GM12878 (cell line): ENCODE data around the gene EPAS1. TPM values are rescaled to one million over a fixed set of nuclear protein-coding genes. Genes with fewer than 3 reads are reported as not detected.

ENCODE experiments used
- ATAC-seq: fragments of 200-7000 bp; cut with Tn5 transposase; 3 replicates; pipeline ENCODE4 v1.9.1; 2020; ENCODE audit warnings: mild to moderate bottlenecking, moderate library complexity
- BruUV-seq: library from RNA; stranded (reverse); fragments of 400-500 nt; replicated peaks from 2 replicates; lab custom pipeline; 2021; lab: Mats Ljungman, UMichigan
- CTCF ChIA-PET: fragments of 300-600 bp; sonication (Branson Sonifier 250); formaldehyde crosslinking; extraction: SDS; loops from one replicate; lab custom pipeline; 2021; ENCODE audit warnings: inconsistent platforms; lab: Yijun Ruan, JAX
- POLR2A ChIA-PET: fragments of 350-600 bp; formaldehyde crosslinking; extraction: SDS; loops from one replicate; lab custom pipeline; 2021; ENCODE audit warnings: inconsistent platforms; lab: Charles Lee
- RAD21 ChIA-PET: fragments of 300-600 bp; sonication (Branson Sonifier 250); formaldehyde crosslinking; loops from one replicate; lab custom pipeline; 2023; ENCODE audit warnings: antibody characterized with exemption; ENCODE audit not compliant: unreplicated experiment; lab: Charles Lee
- SMC1A ChIA-PET: fragments of 300-600 bp; sonication (Branson Sonifier 250); formaldehyde crosslinking; loops from one replicate; lab custom pipeline; 2023; ENCODE audit not compliant: unreplicated experiment, uncharacterized antibody; lab: Charles Lee
- DNase-seq: peaks from one replicate; pipeline ENCODE4 v3.0.0-alpha.2; 2011; ENCODE audit warnings: low read depth, low spot score
- FAIRE-seq: peaks from 3 replicates; lab custom pipeline; 2011; peaks lifted over from hg19 to GRCh38; lab: Jason Lieb, UNC
- H2AFZ ChIP-seq: 2 replicates; pipeline ENCODE4 v1.6.0; 2011; ENCODE audit warnings: low read depth, low read length, control low read depth; ENCODE audit not compliant: control insufficient read depth
- H3K27ac ChIP-seq: 2 replicates; pipeline ENCODE4 v1.5.1; 2011; ENCODE audit warnings: control low read depth; ENCODE audit not compliant: control insufficient read depth, insufficient read depth
- H3K27me3 ChIP-seq, 2 experiments: replicated peaks in 1 of 2; 2 replicates each; pipeline versions ENCODE4 v1.6.0 to v1.6.1; 2011; ENCODE audit warnings: low read length in 1 of 2; ENCODE audit not compliant: control insufficient read depth in 2 of 2, insufficient read depth in 2 of 2
- H3K36me3 ChIP-seq, 2 experiments: 2 replicates each; pipeline ENCODE4 v1.5.1; 2011; ENCODE audit warnings: low read length in 1 of 2; ENCODE audit not compliant: control insufficient read depth in 2 of 2, insufficient read depth in 2 of 2
- H3K4me1 ChIP-seq: 2 replicates; pipeline ENCODE4 v1.6.1; 2011; ENCODE audit warnings: mild to moderate bottlenecking, low read length, moderate library complexity, mixed read lengths; ENCODE audit not compliant: control insufficient read depth, insufficient read depth
- H3K4me2 ChIP-seq: 2 replicates; pipeline ENCODE4 v1.6.0; 2011; ENCODE audit warnings: control low read depth; ENCODE audit not compliant: control insufficient read depth, insufficient read depth
- H3K4me3 ChIP-seq: fragments of 200-600 bp; sonication (generic); 2 replicates; pipeline ENCODE4 v1.5.1; 2016
- H3K79me2 ChIP-seq: 2 replicates; pipeline ENCODE4 v1.6.0; 2011; ENCODE audit warnings: low read length; ENCODE audit not compliant: control insufficient read depth, insufficient read depth
- H3K9ac ChIP-seq: 2 replicates; pipeline ENCODE4 v1.8.0; 2011; ENCODE audit warnings: low read length, control low read depth, mixed read lengths; ENCODE audit not compliant: control insufficient read depth, insufficient read depth
- H3K9me3 ChIP-seq: replicated peaks from 3 replicates; pipeline ENCODE4 v1.5.1; 2011; ENCODE audit warnings: mild to moderate bottlenecking, low read length; ENCODE audit not compliant: control insufficient read depth, insufficient read depth
- H4K20me1 ChIP-seq: 2 replicates; pipeline ENCODE4 v1.6.0; 2011; ENCODE audit not compliant: control insufficient read depth, insufficient read depth
- CHD2 ChIP-seq: IDR thresholded peaks from 2 replicates; pipeline ENCODE4 v1.6.1; 2011; ENCODE audit warnings: low read depth, low read length, improper control_type of control experiment, borderline replicate concordance
- ESRRA ChIP-seq: IDR thresholded peaks from 2 replicates; pipeline ENCODE4 v1.6.1; 2012; ENCODE audit warnings: mild to moderate bottlenecking, low read length, improper control_type of control experiment
- GABPA ChIP-seq: IDR thresholded peaks from 2 replicates; pipeline ENCODE4 v1.6.1; 2014; ENCODE audit warnings: antibody characterized with exemption, low read depth, mild to moderate bottlenecking, inconsistent platforms
- MTA2 ChIP-seq: fragments of 450-650 bp; IDR thresholded peaks from 2 replicates; pipeline ENCODE4 v1.6.1; 2016; ENCODE audit warnings: low read depth, mild to moderate bottlenecking, moderate library complexity
- MYB ChIP-seq: fragments of 150-350 bp; IDR thresholded peaks from 2 replicates; pipeline ENCODE4 v1.6.1; 2014; ENCODE audit warnings: mild to moderate bottlenecking, low read depth, low read length, borderline replicate concordance
- NBN ChIP-seq: fragments of 450-650 bp; IDR thresholded peaks from 2 replicates; pipeline ENCODE4 v1.6.1; 2016
- NR2C2 ChIP-seq: IDR thresholded peaks from 2 replicates; pipeline ENCODE4 v1.6.1; 2011; ENCODE audit warnings: borderline replicate concordance, low read depth; ENCODE audit not compliant: control insufficient read depth, insufficient read length
- POLR2A ChIP-seq: IDR thresholded peaks from 2 replicates; pipeline ENCODE4 v1.6.1; 2011; ENCODE audit warnings: low read depth, mild to moderate bottlenecking, low read length
- RBBP5 ChIP-seq: fragments of 200-600 bp; sonication (generic); conservative IDR thresholded peaks from 2 replicates; pipeline ENCODE4 v1.6.1; 2016
- RCOR1 ChIP-seq: conservative IDR thresholded peaks from 2 replicates; pipeline ENCODE4 v1.6.1; 2012; ENCODE audit warnings: low read depth, low read length, improper control_type of control experiment
- RFX5 ChIP-seq: IDR thresholded peaks from 2 replicates; pipeline ENCODE4 v1.6.1; 2011; ENCODE audit warnings: low read depth, low read length, improper control_type of control experiment
- SMAD1 ChIP-seq: fragments of 450-650 bp; IDR thresholded peaks from 2 replicates; pipeline ENCODE4 v1.6.1; 2018; ENCODE audit warnings: mild to moderate bottlenecking, low read depth; ENCODE audit not compliant: partially characterized antibody
- SP1 ChIP-seq: IDR thresholded peaks from one replicate; pipeline ENCODE4 v1.6.1; 2011; ENCODE audit warnings: low read depth, low read length
- SREBF1 ChIP-seq: IDR thresholded peaks from 2 replicates; pipeline ENCODE4 v1.6.1; 2012; ENCODE audit warnings: mild to moderate bottlenecking, low read length
- TCF3 ChIP-seq: IDR thresholded peaks from 2 replicates; pipeline ENCODE4 v1.6.1; 2012; ENCODE audit warnings: low read depth, mild to moderate bottlenecking, low read length, borderline replicate concordance; ENCODE audit not compliant: insufficient read depth
- ZSCAN29 ChIP-seq: fragments of 450-650 bp; IDR thresholded peaks from 2 replicates; pipeline ENCODE4 v1.6.1; 2017; ENCODE audit warnings: mild to moderate bottlenecking, moderate library complexity
- WGBS: methylation state at CpG from one replicate; pipeline ENCODE4 v1.1.6; 2016; ENCODE audit warnings: low lambda C conversion rate; ENCODE audit not compliant: insufficient replicate concordance, insufficient coverage; ENCODE audit errors: missing lambda C conversion rate; 5-methylcytosine and 5-hydroxymethylcytosine counted together
- in situ Hi-C: fragments of 300-500 bp; cut with MboI; formaldehyde crosslinking; loops from 9 replicates; pipeline ENCODE4 v1.14.3; 2018; ENCODE audit warnings: mixed read lengths
- intact Hi-C: fragments of 100-400 bp; cut with micrococcal nuclease; formaldehyde crosslinking; loops from one replicate; pipeline ENCODE4 v1.14.2; 2022; ENCODE audit not compliant: unreplicated experiment
- polyA plus RNA-seq, 11 experiments: library from polyadenylated mRNA; depleted of rRNA in 4 of 11; unstranded in 6 of 11; stranded (reverse) in 5 of 11; fragments of >200 nt; fragmentation: Nextera tagmentation in 4 of 11; fragmentation: Illumina TruSeq in 1 of 11; extraction: Ambion mirVana in 4 of 11; extraction: Trizol in 1 of 11; gene quantifications; 1 replicate in 1 of 11; 2 replicates in 10 of 11; pipeline versions ENCODE4 v1.2.1 to v1.2.3, GENCODE V29; 2011 to 2016; ENCODE audit warnings: inconsistent platforms in 2 of 11, missing spikeins in 2 of 11, low read depth in 1 of 11
- total RNA-seq, 4 experiments: library from RNA; depleted of rRNA in 3 of 4; stranded (reverse); fragments of >200 nt in 3 of 4; fragmentation: Illumina TruSeq in 1 of 4; extraction: Trizol in 1 of 4; gene quantifications; 2 replicates each; pipeline versions ENCODE4 v1.2.1 to v1.2.3, GENCODE V29; 2013 to 2021
- TF ChIP-seq, protein P1 (sequence below): fragments of 450-650 bp; IDR thresholded peaks from 2 replicates; pipeline ENCODE4 v1.6.1; 2018; ENCODE audit warnings: borderline replicate concordance, mild to moderate bottlenecking; ENCODE audit not compliant: partially characterized antibody
- TF ChIP-seq, protein P2 (sequence below): IDR thresholded peaks from 2 replicates; pipeline ENCODE4 v1.6.1; 2011; ENCODE audit warnings: low read depth, low read length, improper control_type of control experiment, borderline replicate concordance
- TF ChIP-seq, protein P3 (sequence below): fragments of 450-650 bp; IDR thresholded peaks from 2 replicates; pipeline ENCODE4 v1.6.1; 2017; ENCODE audit warnings: antibody characterized with exemption, mild to moderate bottlenecking, moderate library complexity
- TF ChIP-seq, protein P4 (sequence below): IDR thresholded peaks from 2 replicates; pipeline ENCODE4 v1.6.1; 2012; ENCODE audit warnings: low read length, inconsistent platforms

The EPAS1 gene
- total and polyA plus RNA-seq, 10 of the 15 experiments (the other 5 are each of a cell fraction or from before 2014, with no cell fraction given): 0.11 to 22.0 (median 1.3) TPM; not detected in 1

DNA sequence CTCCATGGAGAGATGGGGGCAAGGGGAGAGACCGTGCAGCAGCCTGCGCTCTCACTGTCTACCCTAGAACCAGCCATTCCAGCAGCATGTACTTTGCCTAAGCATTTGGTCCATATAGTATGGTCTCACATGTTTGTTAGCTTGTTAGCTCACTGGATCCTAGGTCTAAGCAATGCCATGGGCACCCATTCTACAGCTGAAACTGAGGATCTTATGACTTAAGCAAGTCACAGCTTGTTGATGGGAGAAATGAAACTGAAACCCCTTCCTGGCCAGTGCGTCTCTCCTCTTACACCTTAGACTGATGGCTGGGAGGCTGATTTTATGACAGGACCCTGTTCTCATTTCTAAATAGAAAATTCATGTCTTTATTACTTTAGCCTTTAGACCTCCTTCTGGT, 90.1 kb downstream of the EPAS1 start:
- no peaks in the 10 kb centered on the region for H3K9me3 ChIP-seq
- no peaks in the 10 kb centered on the region for H3K4me1 ChIP-seq
- H3K4me2 ChIP-seq: no peak overlapping the region
- H3K9ac ChIP-seq: no peak overlapping the region
- ChIA-PET RAD21 (no interaction called here), POLR2A (no interaction called here), SMC1A (interaction anchor here (0.6 kb wide), 1 partner anchor 188 kb away, joined by 3 read pairs; no protein-coding TSS in a partner anchor), CTCF (interaction anchor here (2.1 kb wide), 1 partner anchor 26 kb away, joined by 4 read pairs; no protein-coding TSS in a partner anchor)
- no peaks in the 10 kb centered on the region for H3K79me2 ChIP-seq
- FAIRE-seq: no peak
- no peak for DNase-seq
- no peaks in the 10 kb centered on the region for H3K36me3 ChIP-seq
- 48% methylated on average over 3 of the region's 3 CpGs for WGBS
- H2AFZ ChIP-seq: no peak overlapping the region
- no peaks in the 10 kb centered on the region for H4K20me1 ChIP-seq
- no peak overlapping the region for H3K27ac ChIP-seq
- TF ChIP-seq, protein P1, sequence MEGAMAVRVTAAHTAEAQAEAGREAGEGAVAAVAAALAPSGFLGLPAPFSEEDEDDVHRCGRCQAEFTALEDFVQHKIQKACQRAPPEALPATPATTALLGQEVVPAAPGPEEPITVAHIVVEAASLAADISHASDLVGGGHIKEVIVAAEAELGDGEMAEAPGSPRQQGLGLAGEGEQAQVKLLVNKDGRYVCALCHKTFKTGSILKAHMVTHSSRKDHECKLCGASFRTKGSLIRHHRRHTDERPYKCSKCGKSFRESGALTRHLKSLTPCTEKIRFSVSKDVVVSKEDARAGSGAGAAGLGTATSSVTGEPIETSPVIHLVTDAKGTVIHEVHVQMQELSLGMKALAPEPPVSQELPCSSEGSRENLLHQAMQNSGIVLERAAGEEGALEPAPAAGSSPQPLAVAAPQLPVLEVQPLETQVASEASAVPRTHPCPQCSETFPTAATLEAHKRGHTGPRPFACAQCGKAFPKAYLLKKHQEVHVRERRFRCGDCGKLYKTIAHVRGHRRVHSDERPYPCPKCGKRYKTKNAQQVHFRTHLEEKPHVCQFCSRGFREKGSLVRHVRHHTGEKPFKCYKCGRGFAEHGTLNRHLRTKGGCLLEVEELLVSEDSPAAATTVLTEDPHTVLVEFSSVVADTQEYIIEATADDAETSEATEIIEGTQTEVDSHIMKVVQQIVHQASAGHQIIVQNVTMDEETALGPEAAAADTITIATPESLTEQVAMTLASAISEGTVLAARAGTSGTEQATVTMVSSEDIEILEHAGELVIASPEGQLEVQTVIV: no peak
- TF ChIP-seq ESRRA (no peak), MTA2 (no peak), ZSCAN29 (no peak), CHD2 (no peak), RFX5 (no peak), SP1 (no peak), SMAD1 (no peak), RCOR1 (no peak), NR2C2 (no peak), NBN (no peak), SREBF1 (no peak), MYB (no peak), TCF3 (no peak), RBBP5 (no peak), GABPA (no peak), POLR2A (no peak)
- TF ChIP-seq, protein P2, sequence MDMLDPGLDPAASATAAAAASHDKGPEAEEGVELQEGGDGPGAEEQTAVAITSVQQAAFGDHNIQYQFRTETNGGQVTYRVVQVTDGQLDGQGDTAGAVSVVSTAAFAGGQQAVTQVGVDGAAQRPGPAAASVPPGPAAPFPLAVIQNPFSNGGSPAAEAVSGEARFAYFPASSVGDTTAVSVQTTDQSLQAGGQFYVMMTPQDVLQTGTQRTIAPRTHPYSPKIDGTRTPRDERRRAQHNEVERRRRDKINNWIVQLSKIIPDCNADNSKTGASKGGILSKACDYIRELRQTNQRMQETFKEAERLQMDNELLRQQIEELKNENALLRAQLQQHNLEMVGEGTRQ: no peak
- TF ChIP-seq, protein P3, sequence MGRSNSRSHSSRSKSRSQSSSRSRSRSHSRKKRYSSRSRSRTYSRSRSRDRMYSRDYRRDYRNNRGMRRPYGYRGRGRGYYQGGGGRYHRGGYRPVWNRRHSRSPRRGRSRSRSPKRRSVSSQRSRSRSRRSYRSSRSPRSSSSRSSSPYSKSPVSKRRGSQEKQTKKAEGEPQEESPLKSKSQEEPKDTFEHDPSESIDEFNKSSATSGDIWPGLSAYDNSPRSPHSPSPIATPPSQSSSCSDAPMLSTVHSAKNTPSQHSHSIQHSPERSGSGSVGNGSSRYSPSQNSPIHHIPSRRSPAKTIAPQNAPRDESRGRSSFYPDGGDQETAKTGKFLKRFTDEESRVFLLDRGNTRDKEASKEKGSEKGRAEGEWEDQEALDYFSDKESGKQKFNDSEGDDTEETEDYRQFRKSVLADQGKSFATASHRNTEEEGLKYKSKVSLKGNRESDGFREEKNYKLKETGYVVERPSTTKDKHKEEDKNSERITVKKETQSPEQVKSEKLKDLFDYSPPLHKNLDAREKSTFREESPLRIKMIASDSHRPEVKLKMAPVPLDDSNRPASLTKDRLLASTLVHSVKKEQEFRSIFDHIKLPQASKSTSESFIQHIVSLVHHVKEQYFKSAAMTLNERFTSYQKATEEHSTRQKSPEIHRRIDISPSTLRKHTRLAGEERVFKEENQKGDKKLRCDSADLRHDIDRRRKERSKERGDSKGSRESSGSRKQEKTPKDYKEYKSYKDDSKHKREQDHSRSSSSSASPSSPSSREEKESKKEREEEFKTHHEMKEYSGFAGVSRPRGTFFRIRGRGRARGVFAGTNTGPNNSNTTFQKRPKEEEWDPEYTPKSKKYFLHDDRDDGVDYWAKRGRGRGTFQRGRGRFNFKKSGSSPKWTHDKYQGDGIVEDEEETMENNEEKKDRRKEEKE: no peak
- TF ChIP-seq, protein P4, sequence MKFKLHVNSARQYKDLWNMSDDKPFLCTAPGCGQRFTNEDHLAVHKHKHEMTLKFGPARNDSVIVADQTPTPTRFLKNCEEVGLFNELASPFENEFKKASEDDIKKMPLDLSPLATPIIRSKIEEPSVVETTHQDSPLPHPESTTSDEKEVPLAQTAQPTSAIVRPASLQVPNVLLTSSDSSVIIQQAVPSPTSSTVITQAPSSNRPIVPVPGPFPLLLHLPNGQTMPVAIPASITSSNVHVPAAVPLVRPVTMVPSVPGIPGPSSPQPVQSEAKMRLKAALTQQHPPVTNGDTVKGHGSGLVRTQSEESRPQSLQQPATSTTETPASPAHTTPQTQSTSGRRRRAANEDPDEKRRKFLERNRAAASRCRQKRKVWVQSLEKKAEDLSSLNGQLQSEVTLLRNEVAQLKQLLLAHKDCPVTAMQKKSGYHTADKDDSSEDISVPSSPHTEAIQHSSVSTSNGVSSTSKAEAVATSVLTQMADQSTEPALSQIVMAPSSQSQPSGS: no peak
- TF ChIP-seq, all 136 proteins: peak for 0
- Histone ChIP-seq H3K27me3 (peaks cover 0 to 4% of the 10 kb centered on the region in 2 experiments; a peak in 2 of 4 replicates), H3K4me3 (no peak overlapping the region)
- no TSS peak for BruUV-seq
- in situ Hi-C loops: no loop called here
- intact Hi-C loops: no loop called here
- ATAC-seq: no peak
